Mesenchymal stem cell (in vitro differentiated cells and primary cell): ENCODE measurements around the gene PLAC9.

Experiments
- DNase-seq: peaks from one replicate; pipeline ENCODE4 v3.0.0-alpha.2; 2013
- H2AFZ ChIP-seq: one replicate; pipeline ENCODE4 v1.6.1; 2013; ENCODE audit warnings: low read depth, mild to moderate bottlenecking, control low read depth, inconsistent platforms, low read length, moderate library complexity
- H2AK5ac ChIP-seq: 2 replicates; pipeline ENCODE4 v1.6.1; 2013; ENCODE audit warnings: low read length, moderate library complexity, mild to moderate bottlenecking, inconsistent platforms; ENCODE audit not compliant: severe bottlenecking
- H2BK120ac ChIP-seq: one replicate; pipeline ENCODE4 v1.6.1; 2013; ENCODE audit warnings: low read depth, mild to moderate bottlenecking, inconsistent platforms, low read length, moderate library complexity
- H2BK12ac ChIP-seq, 2 experiments: one replicate each; pipeline ENCODE4 v1.6.1; 2013; ENCODE audit warnings: inconsistent platforms in 2 of 2, low read length in 2 of 2, mild to moderate bottlenecking in 2 of 2, moderate library complexity in 2 of 2, control low read depth in 1 of 2
- H2BK15ac ChIP-seq: one replicate; pipeline ENCODE4 v1.6.1; 2013; ENCODE audit warnings: mild to moderate bottlenecking, low read depth, inconsistent platforms; ENCODE audit not compliant: poor library complexity, severe bottlenecking
- H2BK5ac ChIP-seq: 2 replicates; pipeline ENCODE4 v1.6.1; 2013; ENCODE audit warnings: low read depth, mild to moderate bottlenecking, low read length, control low read depth, inconsistent platforms; ENCODE audit not compliant: poor library complexity, severe bottlenecking
- H3K14ac ChIP-seq, 2 experiments: one replicate each; pipeline ENCODE4 v1.6.1; 2013; ENCODE audit warnings: inconsistent platforms in 2 of 2, low read length in 2 of 2, control low read depth in 1 of 2, mild to moderate bottlenecking in 1 of 2, moderate library complexity in 1 of 2
- H3K18ac ChIP-seq, 2 experiments: one replicate each; pipeline ENCODE4 v1.6.1; 2013; ENCODE audit warnings: inconsistent platforms in 2 of 2, low read length in 2 of 2, control low read depth in 1 of 2, low read depth in 1 of 2, mild to moderate bottlenecking in 1 of 2
- H3K23ac ChIP-seq, 2 experiments: one replicate each; pipeline ENCODE4 v1.6.1; 2013; ENCODE audit warnings: inconsistent platforms in 2 of 2, low read length in 2 of 2, mild to moderate bottlenecking in 2 of 2, moderate library complexity in 2 of 2, control low read depth in 1 of 2
- H3K27ac ChIP-seq: 2 replicates; pipeline ENCODE4 v1.5.1; 2013; ENCODE audit warnings: mild to moderate bottlenecking, moderate library complexity, low read length, control low read depth, inconsistent platforms; ENCODE audit not compliant: poor library complexity, severe bottlenecking
- H3K27me3 ChIP-seq, 2 experiments: 2 replicates each; pipeline versions ENCODE4 v1.6.1 to v1.7.0; 2013; ENCODE audit warnings: low read length in 2 of 2, mild to moderate bottlenecking in 2 of 2, moderate library complexity in 2 of 2, control low read depth in 1 of 2, inconsistent platforms in 1 of 2; ENCODE audit not compliant: control insufficient read depth in 1 of 2, insufficient read depth in 1 of 2
- H3K36me3 ChIP-seq, 2 experiments: 2 replicates each; pipeline versions ENCODE4 v1.6.1 to v1.7.0; 2013; ENCODE audit warnings: low read length in 2 of 2, control low read depth in 1 of 2, inconsistent platforms in 1 of 2, low read depth in 1 of 2, mild to moderate bottlenecking in 1 of 2; ENCODE audit not compliant: insufficient read depth in 2 of 2, control insufficient read depth in 1 of 2
- H3K4ac ChIP-seq, 2 experiments: one replicate each; pipeline ENCODE4 v1.6.1; 2013; ENCODE audit warnings: inconsistent platforms in 2 of 2, low read length in 2 of 2, mild to moderate bottlenecking in 2 of 2, moderate library complexity in 2 of 2, control low read depth in 1 of 2, low read depth in 1 of 2
- H3K4me1 ChIP-seq: 2 replicates; pipeline ENCODE4 v1.6.1; 2013; ENCODE audit warnings: low read depth, low read length, control low read depth; ENCODE audit not compliant: control insufficient read depth, insufficient read depth
- H3K4me2 ChIP-seq: 2 replicates; pipeline ENCODE4 v1.6.1; 2013; ENCODE audit warnings: low read length, mild to moderate bottlenecking, inconsistent platforms; ENCODE audit not compliant: poor library complexity, severe bottlenecking
- H3K4me3 ChIP-seq, 2 experiments: 2 replicates each; pipeline versions ENCODE4 v1.5.1 to v1.7.0; 2013; ENCODE audit warnings: low read length in 2 of 2, mild to moderate bottlenecking in 2 of 2, control low read depth in 1 of 2, low read depth in 1 of 2; ENCODE audit not compliant: insufficient read depth in 1 of 2
- H3K79me1 ChIP-seq: replicated peaks from 2 replicates; pipeline ENCODE4 v1.6.1; 2013; ENCODE audit warnings: mild to moderate bottlenecking, control low read depth, low read length, inconsistent platforms; ENCODE audit not compliant: poor library complexity, severe bottlenecking
- H3K9ac ChIP-seq: 2 replicates; pipeline ENCODE4 v1.7.0; 2013; ENCODE audit warnings: mild to moderate bottlenecking, low read length, moderate library complexity
- H3K9me3 ChIP-seq: 2 replicates; pipeline ENCODE4 v1.7.0; 2013; ENCODE audit warnings: mild to moderate bottlenecking, low read length; ENCODE audit not compliant: control insufficient read depth
- H4K8ac ChIP-seq: one replicate; pipeline ENCODE4 v1.6.1; 2013; ENCODE audit warnings: inconsistent platforms, mild to moderate bottlenecking, low read length, moderate library complexity
- H4K91ac ChIP-seq: one replicate; pipeline ENCODE4 v1.6.1; 2013; ENCODE audit warnings: mild to moderate bottlenecking, low read length, inconsistent platforms
- WGBS: methylation state at CpG from one replicate; pipeline ENCODE4 v1.1.7; 2013; ENCODE audit warnings: mixed read lengths; 5-methylcytosine and 5-hydroxymethylcytosine counted together

Gene PLAC9

DNA sequence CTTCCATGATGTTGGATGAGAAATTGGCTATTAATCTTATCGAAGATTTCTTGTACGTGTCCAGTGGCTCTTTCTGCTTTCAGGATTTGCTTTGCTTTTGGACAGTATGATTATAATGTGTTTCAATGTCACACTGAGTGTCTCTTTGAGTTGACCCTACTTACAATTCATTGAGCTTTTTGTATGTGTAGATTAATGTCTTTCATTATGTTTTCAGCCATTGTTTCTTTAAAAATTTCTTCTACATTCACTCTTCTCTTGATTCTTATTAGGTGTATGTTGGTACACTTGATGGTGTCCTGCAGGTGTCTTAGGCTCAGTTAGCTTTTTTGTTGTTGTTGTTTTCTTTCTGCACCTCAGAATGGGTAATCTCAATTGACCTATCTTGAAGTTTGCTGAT is 16.6 kb downstream of the PLAC9 start:
- Histone ChIP-seq H3K36me3 (peaks cover 40 to 69% of the 10 kb centered on the region in 2 experiments), H4K91ac (no peak overlapping the region), H3K18ac (no peak overlapping the region), H3K14ac (no peak overlapping the region), H3K4me1 (peaks cover 2% of the 10 kb centered on the region), H3K9me3 (peaks cover 8% of the 10 kb centered on the region), H2BK5ac (no peak overlapping the region), H4K8ac (no peak overlapping the region), H3K23ac (no peak overlapping the region), H2AK5ac (no peak overlapping the region), H2BK120ac (no peak overlapping the region), H3K27ac (no peak overlapping the region), H3K4ac (no peak overlapping the region), H3K4me3 (no peak overlapping the region), H2AFZ (no peak overlapping the region), H3K9ac (no peak overlapping the region), H3K4me2 (no peak overlapping the region), H3K79me1 (peaks cover 7% of the 10 kb centered on the region), H3K27me3 (no peaks in the 10 kb centered on the region), H2BK12ac (no peak overlapping the region), H2BK15ac (no peak overlapping the region)
- WGBS = 100% methylated on average over 2 of the region's 2 CpGs
- DNase-seq = no peak

- Histone ChIP-seq H2AFZ (no peak overlapping the region), H3K4ac (no peak overlapping the region), H2BK5ac (no peak overlapping the region), H2BK15ac (no peak overlapping the region), H2BK12ac (no peak overlapping the region), H3K4me2 (no peak overlapping the region), H3K4me3 (no peak overlapping the region), H3K18ac (no peak overlapping the region), H3K79me1 (peaks cover 7% of the 10 kb centered on the region), H3K27ac (no peak overlapping the region), H3K27me3 (no peaks in the 10 kb centered on the region), H3K36me3 (peaks cover 48 to 77% of the 10 kb centered on the region in 2 experiments), H3K9me3 (peaks cover 8% of the 10 kb centered on the region), H3K9ac (no peak overlapping the region), H2BK120ac (no peak overlapping the region), H4K8ac (no peak overlapping the region), H4K91ac (no peak overlapping the region), H3K4me1 (peaks cover 6% of the 10 kb centered on the region), H3K14ac (no peak overlapping the region), H3K23ac (no peak overlapping the region), H2AK5ac (no peak overlapping the region)
- DNase-seq = no peak
- WGBS = 80% methylated on average over 2 of the region's 2 CpGs
These were observed 17.6 kb downstream of the PLAC9 start for GRCh38 chr10:80150172-80150571.

GRCh38 chr10:80152820-80153219 is 20.3 kb downstream of the PLAC9 start:
- WGBS = 91% methylated on average over 6 of the region's 6 CpGs
- Histone ChIP-seq H3K79me1 (peaks cover 16% of the 10 kb centered on the region), H2AK5ac (no peak overlapping the region), H3K4me2 (no peak overlapping the region), H3K9me3 (peaks cover 8% of the 10 kb centered on the region), H2BK15ac (no peak overlapping the region), H3K14ac (no peak overlapping the region), H3K18ac (no peak overlapping the region), H3K4me3 (no peak overlapping the region), H4K8ac (no peak overlapping the region), H4K91ac (no peak overlapping the region), H3K27me3 (no peaks in the 10 kb centered on the region), H3K23ac (no peak overlapping the region), H2BK120ac (no peak overlapping the region), H3K36me3 (peaks cover 66 to 93% of the 10 kb centered on the region in 2 experiments), H3K4me1 (peaks cover 17% of the 10 kb centered on the region), H3K27ac (no peak overlapping the region), H2BK5ac (no peak overlapping the region), H2AFZ (no peak overlapping the region), H2BK12ac (no peak overlapping the region), H3K9ac (no peak overlapping the region), H3K4ac (no peak overlapping the region)
- no peak for DNase-seq

GRCh38 chr10:80153460-80153859 is 20.9 kb downstream of the PLAC9 start:
- H3K79me1 ChIP-seq = peaks cover 18% of the 10 kb centered on the region
- H3K4me1 ChIP-seq = peaks cover 23% of the 10 kb centered on the region
- H2AFZ ChIP-seq = no peak overlapping the region
- no peak overlapping the region for H3K4ac ChIP-seq
- H3K23ac ChIP-seq = no peak overlapping the region
- H3K9me3 ChIP-seq = peaks cover 8% of the 10 kb centered on the region
- no peak overlapping the region for H2BK15ac ChIP-seq
- H2AK5ac ChIP-seq = no peak overlapping the region
- no peak overlapping the region for H3K27ac ChIP-seq
- H3K9ac ChIP-seq = no peak overlapping the region
- peaks cover 64 to 92% of the 10 kb centered on the region in 2 experiments for H3K36me3 ChIP-seq
- no peak overlapping the region for H2BK120ac ChIP-seq
- no peak overlapping the region for H3K14ac ChIP-seq
- no peak overlapping the region for H3K4me3 ChIP-seq
- H4K8ac ChIP-seq = no peak overlapping the region
- H2BK12ac ChIP-seq = no peak overlapping the region
- no peak overlapping the region for H3K18ac ChIP-seq
- no peak overlapping the region for H2BK5ac ChIP-seq
- H3K27me3 ChIP-seq = no peaks in the 10 kb centered on the region
- H4K91ac ChIP-seq = no peak overlapping the region
- 64% methylated on average over 3 of the region's 3 CpGs for WGBS
- no peak for DNase-seq
- no peak overlapping the region for H3K4me2 ChIP-seq
